SU-DHL-6 (cell line): ENCODE measurements around the gene TXNRD1.
"Not testable (repeated sequence)": the region's sequence is repeated elsewhere in the genome, so short reads cannot be mapped to it uniquely, and the experiment has no call there.

Experiments
- H2AFZ ChIP-seq: fragments of 200-600 bp; sonication (generic); 2 replicates; pipeline ENCODE4 v1.6.1; 2014; ENCODE audit warnings: low read depth, mild to moderate bottlenecking, moderate library complexity, mixed read lengths, antibody characterized with exemption, low read length; ENCODE audit not compliant: severe bottlenecking
- H3F3A ChIP-seq: fragments of 200-600 bp; shearing (Covaris generic); 2 replicates; pipeline ENCODE4 v1.6.0; 2016; ENCODE audit warnings: antibody characterized with exemption, mild to moderate bottlenecking; ENCODE audit not compliant: insufficient read depth
- H3K27ac ChIP-seq: fragments of 200-600 bp; sonication (generic); 2 replicates; pipeline ENCODE4 v1.5.1; 2016; ENCODE audit warnings: low read depth, mild to moderate bottlenecking, low read length, moderate library complexity, mixed read lengths
- H3K27me3 ChIP-seq: fragments of 200-600 bp; sonication (generic), shearing (Covaris generic); 2 replicates; pipeline ENCODE4 v1.6.0; 2014; ENCODE audit warnings: mild to moderate bottlenecking, low read length
- H3K36me3 ChIP-seq: fragments of 200-600 bp; sonication (generic); 2 replicates; pipeline ENCODE4 v1.6.1; 2014; ENCODE audit warnings: mild to moderate bottlenecking, low read length, mixed read lengths
- H3K4me2 ChIP-seq: fragments of 300-600, 200-600 bp; shearing (Covaris generic), sonication (generic); 2 replicates; pipeline ENCODE4 v1.6.0; 2014; ENCODE audit warnings: low read length, low read depth, mild to moderate bottlenecking; ENCODE audit not compliant: poor library complexity, severe bottlenecking
- H3K4me3 ChIP-seq: fragments of 200-600 bp; sonication (generic); 2 replicates; pipeline ENCODE4 v1.5.1; 2014; ENCODE audit warnings: antibody characterized with exemption, low read length, mild to moderate bottlenecking, mixed read lengths; ENCODE audit not compliant: insufficient read depth, poor library complexity, severe bottlenecking
- H3K79me2 ChIP-seq: fragments of 200-600 bp; sonication (generic); 2 replicates; pipeline ENCODE4 v1.6.1; 2014; ENCODE audit warnings: mild to moderate bottlenecking, low read length, moderate library complexity; ENCODE audit not compliant: insufficient read depth
- H3K9ac ChIP-seq: fragments of 200-600 bp; sonication (generic); 2 replicates; pipeline ENCODE4 v1.7.0; 2014; ENCODE audit warnings: mild to moderate bottlenecking, low read length
- H3K9me2 ChIP-seq: fragments of 200-600 bp; sonication (generic); replicated peaks from 2 replicates; pipeline ENCODE4 v1.6.1; 2014; ENCODE audit warnings: low read length; ENCODE audit not compliant: insufficient read depth
- H3K9me3 ChIP-seq: fragments of 200-600 bp; sonication (generic); 2 replicates; pipeline ENCODE4 v1.6.1; 2014; ENCODE audit warnings: low read length, mixed read lengths; ENCODE audit not compliant: insufficient read depth
- H4K20me1 ChIP-seq: fragments of 200-600 bp; sonication (generic); 2 replicates; pipeline ENCODE4 v1.6.1; 2014; ENCODE audit warnings: low read depth, mild to moderate bottlenecking, antibody characterized with exemption, low read length, moderate library complexity, mixed read lengths
- EZH2phosphoT487 ChIP-seq: fragments of 200-600 bp; sonication (generic), shearing (Covaris generic); conservative IDR thresholded peaks from 2 replicates; pipeline ENCODE4 v1.6.1; 2018; ENCODE audit warnings: mild to moderate bottlenecking, antibody characterized with exemption, low read length, moderate library complexity, mixed read lengths
- TF ChIP-seq, protein P1 (sequence below): fragments of 200-600 bp; sonication (generic); IDR thresholded peaks from one replicate; pipeline ENCODE4 v1.5.1; 2017; ENCODE audit warnings: antibody characterized with exemption, mild to moderate bottlenecking, low read length, moderate library complexity; ENCODE audit not compliant: insufficient read depth, poor library complexity, severe bottlenecking

TXNRD1 gene

DNA sequence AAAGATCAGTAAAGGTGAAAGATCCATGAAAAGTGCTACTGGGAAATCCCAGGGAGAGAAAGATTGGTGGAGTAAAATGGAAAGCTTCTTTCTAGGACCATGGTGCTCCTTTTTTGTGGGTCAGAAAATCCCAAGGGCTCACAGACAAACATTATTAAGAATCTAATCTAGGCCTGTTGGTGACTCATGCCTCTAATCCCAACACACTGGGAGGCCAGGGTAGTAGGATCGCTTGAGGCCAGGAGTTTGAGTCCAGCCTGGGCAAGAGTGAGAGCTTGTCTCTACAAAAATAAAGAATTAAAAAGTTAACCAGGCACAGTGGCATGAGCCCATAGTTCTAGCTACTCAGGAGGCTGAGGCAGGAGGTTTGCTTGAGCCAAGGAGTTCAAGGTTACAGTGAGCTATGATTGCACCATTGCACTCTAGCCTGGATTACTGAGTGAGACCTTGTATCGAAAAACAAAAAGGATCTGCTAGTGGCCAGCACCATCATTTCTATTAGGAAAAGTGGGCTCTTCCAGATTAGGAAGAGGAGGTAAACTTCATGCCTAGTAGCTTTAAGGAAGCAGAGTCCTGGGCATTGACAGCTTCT lies 43.0 kb downstream of the TXNRD1 start:
- H3K27ac ChIP-seq: no peak overlapping the region

GRCh38 chr12:104263026-104263425 lies 47.4 kb downstream of the TXNRD1 start:
- H3K4me2 ChIP-seq: no peak overlapping the region
- H2AFZ ChIP-seq: no peak overlapping the region
- no peak overlapping the region for H3K27ac ChIP-seq
- H3K36me3 ChIP-seq: no peaks in the 10 kb centered on the region
- no peak overlapping the region for H3K9ac ChIP-seq
- H4K20me1 ChIP-seq: no peaks in the 10 kb centered on the region
- H3K4me3 ChIP-seq: no peak overlapping the region
- H3K79me2 ChIP-seq: no peaks in the 10 kb centered on the region
- H3F3A ChIP-seq: no peaks in the 10 kb centered on the region
- no peaks in the 10 kb centered on the region for H3K9me3 ChIP-seq
- no peaks in the 10 kb centered on the region for H3K9me2 ChIP-seq
- no peak for TF ChIP-seq EZH2phosphoT487
- TF ChIP-seq, protein P1, sequence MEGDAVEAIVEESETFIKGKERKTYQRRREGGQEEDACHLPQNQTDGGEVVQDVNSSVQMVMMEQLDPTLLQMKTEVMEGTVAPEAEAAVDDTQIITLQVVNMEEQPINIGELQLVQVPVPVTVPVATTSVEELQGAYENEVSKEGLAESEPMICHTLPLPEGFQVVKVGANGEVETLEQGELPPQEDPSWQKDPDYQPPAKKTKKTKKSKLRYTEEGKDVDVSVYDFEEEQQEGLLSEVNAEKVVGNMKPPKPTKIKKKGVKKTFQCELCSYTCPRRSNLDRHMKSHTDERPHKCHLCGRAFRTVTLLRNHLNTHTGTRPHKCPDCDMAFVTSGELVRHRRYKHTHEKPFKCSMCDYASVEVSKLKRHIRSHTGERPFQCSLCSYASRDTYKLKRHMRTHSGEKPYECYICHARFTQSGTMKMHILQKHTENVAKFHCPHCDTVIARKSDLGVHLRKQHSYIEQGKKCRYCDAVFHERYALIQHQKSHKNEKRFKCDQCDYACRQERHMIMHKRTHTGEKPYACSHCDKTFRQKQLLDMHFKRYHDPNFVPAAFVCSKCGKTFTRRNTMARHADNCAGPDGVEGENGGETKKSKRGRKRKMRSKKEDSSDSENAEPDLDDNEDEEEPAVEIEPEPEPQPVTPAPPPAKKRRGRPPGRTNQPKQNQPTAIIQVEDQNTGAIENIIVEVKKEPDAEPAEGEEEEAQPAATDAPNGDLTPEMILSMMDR: no peak
- H3K27me3 ChIP-seq: no peaks in the 10 kb centered on the region

More for the DNA sequence above, 43.0 kb downstream of the TXNRD1 start:
- H3K36me3 ChIP-seq: no peaks in the 10 kb centered on the region
- no peaks in the 10 kb centered on the region for H3K27me3 ChIP-seq
- no peak overlapping the region for H2AFZ ChIP-seq
- no peaks in the 10 kb centered on the region for H3K79me2 ChIP-seq
- TF ChIP-seq, protein P1: no peak
- TF ChIP-seq EZH2phosphoT487: no peak
- H3K4me3 ChIP-seq: no peak overlapping the region
- no peaks in the 10 kb centered on the region for H3F3A ChIP-seq
- H3K9ac ChIP-seq: no peak overlapping the region
- H4K20me1 ChIP-seq: no peaks in the 10 kb centered on the region
- no peaks in the 10 kb centered on the region for H3K9me2 ChIP-seq
- H3K4me2 ChIP-seq: no peak overlapping the region
- H3K9me3 ChIP-seq: no peaks in the 10 kb centered on the region

GRCh38 chr12:104263580-104264358 lies 48.2 kb downstream of the TXNRD1 start:
- Histone ChIP-seq H3K9me3 (no peaks in the 10 kb centered on the region), H3K9ac (no peak overlapping the region), H2AFZ (no peak overlapping the region)

GRCh38 chr12:104265436-104265835 lies 49.9 kb downstream of the TXNRD1 start:
- H4K20me1 ChIP-seq, H3K4me2 ChIP-seq, H3K4me3 ChIP-seq, H3K9ac ChIP-seq, H2AFZ ChIP-seq, H3K9me3 ChIP-seq, H3K36me3 ChIP-seq, H3K27me3 ChIP-seq, H3F3A ChIP-seq, H3K27ac ChIP-seq, H3K79me2 ChIP-seq, H3K9me2 ChIP-seq: not testable (repeated sequence)

More at GRCh38 chr12:104263580-104264358, 48.2 kb downstream of the TXNRD1 start:
- Histone ChIP-seq H3K9me2 (no peaks in the 10 kb centered on the region), H3F3A (no peaks in the 10 kb centered on the region), H3K4me3 (no peak overlapping the region), H3K79me2 (no peaks in the 10 kb centered on the region), H3K36me3 (no peaks in the 10 kb centered on the region), H4K20me1 (no peaks in the 10 kb centered on the region), H3K27me3 (no peaks in the 10 kb centered on the region), H3K4me2 (no peak overlapping the region), H3K27ac (no peak overlapping the region)
- no peak for TF ChIP-seq EZH2phosphoT487
- TF ChIP-seq, protein P1: no peak
